GM12878 (cell line): ENCODE results near the gene AMIGO2.

Source experiments
- CBX3 ChIP-seq: fragments of 200-600 bp; sonication (generic); IDR thresholded peaks from 2 replicates; pipeline ENCODE4 v1.6.1; 2016; ENCODE audit warnings: low read depth, borderline replicate concordance
- EGR1 ChIP-seq, 2 experiments: IDR thresholded peaks; 1 replicate in 1 of 2; 2 replicates in 1 of 2; pipeline ENCODE4 v1.6.1; 2011 to 2012; ENCODE audit warnings: low read depth in 2 of 2, low read length in 2 of 2, borderline replicate concordance in 1 of 2, mild to moderate bottlenecking in 1 of 2, moderate library complexity in 1 of 2
- EP300 ChIP-seq, 2 experiments: fragments of 150-350 bp in 1 of 2; IDR thresholded peaks; 2 replicates each; pipeline ENCODE4 v1.6.1; 2011 to 2012; ENCODE audit warnings: low read depth in 2 of 2, low read length in 2 of 2, borderline replicate concordance in 1 of 2, improper control_type of control experiment in 1 of 2, inconsistent platforms in 1 of 2; ENCODE audit not compliant: control insufficient read depth in 1 of 2
- MXI1 ChIP-seq: fragments of 150-350 bp; IDR thresholded peaks from 2 replicates; pipeline ENCODE4 v1.6.1; 2011; ENCODE audit warnings: low read depth, mild to moderate bottlenecking, inconsistent platforms, low read length, improper control_type of control experiment
- POLR2A ChIP-seq: IDR thresholded peaks from 2 replicates; pipeline ENCODE4 v1.6.1; 2011; ENCODE audit warnings: low read depth, mild to moderate bottlenecking, low read length
- POLR2AphosphoS5 ChIP-seq: IDR thresholded peaks from 2 replicates; pipeline ENCODE4 v1.6.1; 2011; ENCODE audit warnings: mild to moderate bottlenecking, low read length, inconsistent platforms
- RAD21 ChIP-seq: IDR thresholded peaks from 2 replicates; pipeline ENCODE4 v1.6.1; 2011; ENCODE audit warnings: mild to moderate bottlenecking, low read depth, low read length, moderate library complexity; ENCODE audit not compliant: insufficient read depth
- SUZ12 ChIP-seq: fragments of 200-600 bp; sonication (generic); IDR thresholded peaks from one replicate; pipeline ENCODE4 v1.6.1; 2018; ENCODE audit warnings: antibody characterized with exemption, mild to moderate bottlenecking; ENCODE audit not compliant: unreplicated experiment
- TAF1 ChIP-seq: IDR thresholded peaks from 2 replicates; pipeline ENCODE4 v1.6.1; 2011; ENCODE audit warnings: mild to moderate bottlenecking, low read depth, low read length, borderline replicate concordance
- TF ChIP-seq, protein P1 (sequence below), 3 experiments: IDR thresholded peaks in 2 of 3; conservative IDR thresholded peaks in 1 of 3; 2 replicates each; pipeline ENCODE4 v1.5.1; 2011; ENCODE audit warnings: low read depth in 3 of 3, low read length in 3 of 3, mild to moderate bottlenecking in 3 of 3, control low read depth in 2 of 3, moderate library complexity in 2 of 3, inconsistent platforms in 1 of 3, mixed read lengths in 1 of 3; ENCODE audit not compliant: control insufficient read depth in 2 of 3, insufficient read depth in 1 of 3; ENCODE audit errors: extremely low read depth in 1 of 3
- TF ChIP-seq, protein P2 (sequence below): IDR thresholded peaks from 2 replicates; pipeline ENCODE4 v1.6.1; 2012; ENCODE audit warnings: mild to moderate bottlenecking, low read depth, low read length
- TF ChIP-seq, protein P3 (sequence below): fragments of 450-650 bp; IDR thresholded peaks from 2 replicates; pipeline ENCODE4 v1.6.1; 2017; ENCODE audit warnings: mild to moderate bottlenecking
- TF ChIP-seq, protein P4 (sequence below): fragments of 450-650 bp; IDR thresholded peaks from 2 replicates; pipeline ENCODE4 v1.6.1; 2017; ENCODE audit warnings: mild to moderate bottlenecking, moderate library complexity

DNA sequence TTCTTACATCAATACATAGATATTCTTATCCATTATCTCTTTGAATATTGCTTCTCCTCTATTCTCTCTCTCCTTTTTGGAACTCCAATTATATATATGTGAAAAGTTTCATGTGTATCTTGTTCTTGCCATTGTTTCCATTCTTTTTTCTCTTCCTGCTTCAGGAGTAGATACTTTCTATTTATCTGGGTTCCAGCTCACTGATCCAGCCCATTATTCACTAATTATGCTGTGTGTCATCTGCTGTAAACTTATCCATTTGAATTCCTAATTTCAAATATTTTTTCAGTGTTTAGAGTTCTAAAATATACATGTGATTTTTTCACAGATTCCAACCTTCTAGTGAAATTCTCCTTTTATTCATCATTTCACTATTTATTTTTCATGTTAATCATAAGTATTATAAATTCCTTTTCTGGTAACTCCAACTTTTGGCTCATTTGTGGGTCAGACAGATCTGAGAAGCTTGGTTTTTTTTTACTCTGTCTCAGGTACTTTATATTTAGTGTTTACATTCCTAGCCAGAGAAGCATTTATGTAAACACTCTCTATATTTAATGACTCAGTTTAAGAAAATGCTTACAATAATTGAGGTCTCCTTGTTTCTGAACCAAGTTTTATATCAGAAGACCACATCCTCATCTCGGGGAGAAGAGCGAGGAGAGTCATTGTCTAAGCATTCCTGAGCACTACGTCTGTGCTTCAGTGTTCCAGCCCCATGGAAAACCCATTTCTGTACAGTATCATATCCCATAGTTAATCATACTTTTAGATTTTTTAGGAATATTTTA lies 15.9 kb upstream of the AMIGO2 start:
- TF ChIP-seq, protein P1, sequence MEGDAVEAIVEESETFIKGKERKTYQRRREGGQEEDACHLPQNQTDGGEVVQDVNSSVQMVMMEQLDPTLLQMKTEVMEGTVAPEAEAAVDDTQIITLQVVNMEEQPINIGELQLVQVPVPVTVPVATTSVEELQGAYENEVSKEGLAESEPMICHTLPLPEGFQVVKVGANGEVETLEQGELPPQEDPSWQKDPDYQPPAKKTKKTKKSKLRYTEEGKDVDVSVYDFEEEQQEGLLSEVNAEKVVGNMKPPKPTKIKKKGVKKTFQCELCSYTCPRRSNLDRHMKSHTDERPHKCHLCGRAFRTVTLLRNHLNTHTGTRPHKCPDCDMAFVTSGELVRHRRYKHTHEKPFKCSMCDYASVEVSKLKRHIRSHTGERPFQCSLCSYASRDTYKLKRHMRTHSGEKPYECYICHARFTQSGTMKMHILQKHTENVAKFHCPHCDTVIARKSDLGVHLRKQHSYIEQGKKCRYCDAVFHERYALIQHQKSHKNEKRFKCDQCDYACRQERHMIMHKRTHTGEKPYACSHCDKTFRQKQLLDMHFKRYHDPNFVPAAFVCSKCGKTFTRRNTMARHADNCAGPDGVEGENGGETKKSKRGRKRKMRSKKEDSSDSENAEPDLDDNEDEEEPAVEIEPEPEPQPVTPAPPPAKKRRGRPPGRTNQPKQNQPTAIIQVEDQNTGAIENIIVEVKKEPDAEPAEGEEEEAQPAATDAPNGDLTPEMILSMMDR (IDR thresholded peaks at IDR 0.05 in 2 of 3, conservative IDR thresholded peaks at IDR 0.05 in 1 of 3; ENCODE audit: control insufficient read depth in 2 of 3, extremely low read depth in 1 of 3, insufficient read depth in 1 of 3, low read depth in 3 of 3, low read length in 3 of 3): no peak
- TF ChIP-seq, protein P2, sequence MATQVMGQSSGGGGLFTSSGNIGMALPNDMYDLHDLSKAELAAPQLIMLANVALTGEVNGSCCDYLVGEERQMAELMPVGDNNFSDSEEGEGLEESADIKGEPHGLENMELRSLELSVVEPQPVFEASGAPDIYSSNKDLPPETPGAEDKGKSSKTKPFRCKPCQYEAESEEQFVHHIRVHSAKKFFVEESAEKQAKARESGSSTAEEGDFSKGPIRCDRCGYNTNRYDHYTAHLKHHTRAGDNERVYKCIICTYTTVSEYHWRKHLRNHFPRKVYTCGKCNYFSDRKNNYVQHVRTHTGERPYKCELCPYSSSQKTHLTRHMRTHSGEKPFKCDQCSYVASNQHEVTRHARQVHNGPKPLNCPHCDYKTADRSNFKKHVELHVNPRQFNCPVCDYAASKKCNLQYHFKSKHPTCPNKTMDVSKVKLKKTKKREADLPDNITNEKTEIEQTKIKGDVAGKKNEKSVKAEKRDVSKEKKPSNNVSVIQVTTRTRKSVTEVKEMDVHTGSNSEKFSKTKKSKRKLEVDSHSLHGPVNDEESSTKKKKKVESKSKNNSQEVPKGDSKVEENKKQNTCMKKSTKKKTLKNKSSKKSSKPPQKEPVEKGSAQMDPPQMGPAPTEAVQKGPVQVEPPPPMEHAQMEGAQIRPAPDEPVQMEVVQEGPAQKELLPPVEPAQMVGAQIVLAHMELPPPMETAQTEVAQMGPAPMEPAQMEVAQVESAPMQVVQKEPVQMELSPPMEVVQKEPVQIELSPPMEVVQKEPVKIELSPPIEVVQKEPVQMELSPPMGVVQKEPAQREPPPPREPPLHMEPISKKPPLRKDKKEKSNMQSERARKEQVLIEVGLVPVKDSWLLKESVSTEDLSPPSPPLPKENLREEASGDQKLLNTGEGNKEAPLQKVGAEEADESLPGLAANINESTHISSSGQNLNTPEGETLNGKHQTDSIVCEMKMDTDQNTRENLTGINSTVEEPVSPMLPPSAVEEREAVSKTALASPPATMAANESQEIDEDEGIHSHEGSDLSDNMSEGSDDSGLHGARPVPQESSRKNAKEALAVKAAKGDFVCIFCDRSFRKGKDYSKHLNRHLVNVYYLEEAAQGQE: no peak
- TF ChIP-seq SUZ12 (no peak), CBX3 (no peak), POLR2AphosphoS5 (no peak), MXI1 (no peak), EP300 (IDR thresholded peaks at IDR 0.05; ENCODE audit: borderline replicate concordance in 1 of 2, control insufficient read depth in 1 of 2, low read depth in 2 of 2, low read length in 2 of 2) (no peak), POLR2A (no peak), EGR1 (IDR thresholded peaks at IDR 0.05; ENCODE audit: borderline replicate concordance in 1 of 2, low read depth in 2 of 2, low read length in 2 of 2) (no peak), TAF1 (no peak), RAD21 (no peak)
- TF ChIP-seq, protein P3, sequence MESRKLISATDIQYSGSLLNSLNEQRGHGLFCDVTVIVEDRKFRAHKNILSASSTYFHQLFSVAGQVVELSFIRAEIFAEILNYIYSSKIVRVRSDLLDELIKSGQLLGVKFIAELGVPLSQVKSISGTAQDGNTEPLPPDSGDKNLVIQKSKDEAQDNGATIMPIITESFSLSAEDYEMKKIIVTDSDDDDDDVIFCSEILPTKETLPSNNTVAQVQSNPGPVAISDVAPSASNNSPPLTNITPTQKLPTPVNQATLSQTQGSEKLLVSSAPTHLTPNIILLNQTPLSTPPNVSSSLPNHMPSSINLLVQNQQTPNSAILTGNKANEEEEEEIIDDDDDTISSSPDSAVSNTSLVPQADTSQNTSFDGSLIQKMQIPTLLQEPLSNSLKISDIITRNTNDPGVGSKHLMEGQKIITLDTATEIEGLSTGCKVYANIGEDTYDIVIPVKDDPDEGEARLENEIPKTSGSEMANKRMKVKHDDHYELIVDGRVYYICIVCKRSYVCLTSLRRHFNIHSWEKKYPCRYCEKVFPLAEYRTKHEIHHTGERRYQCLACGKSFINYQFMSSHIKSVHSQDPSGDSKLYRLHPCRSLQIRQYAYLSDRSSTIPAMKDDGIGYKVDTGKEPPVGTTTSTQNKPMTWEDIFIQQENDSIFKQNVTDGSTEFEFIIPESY: no peak
- TF ChIP-seq, protein P4, sequence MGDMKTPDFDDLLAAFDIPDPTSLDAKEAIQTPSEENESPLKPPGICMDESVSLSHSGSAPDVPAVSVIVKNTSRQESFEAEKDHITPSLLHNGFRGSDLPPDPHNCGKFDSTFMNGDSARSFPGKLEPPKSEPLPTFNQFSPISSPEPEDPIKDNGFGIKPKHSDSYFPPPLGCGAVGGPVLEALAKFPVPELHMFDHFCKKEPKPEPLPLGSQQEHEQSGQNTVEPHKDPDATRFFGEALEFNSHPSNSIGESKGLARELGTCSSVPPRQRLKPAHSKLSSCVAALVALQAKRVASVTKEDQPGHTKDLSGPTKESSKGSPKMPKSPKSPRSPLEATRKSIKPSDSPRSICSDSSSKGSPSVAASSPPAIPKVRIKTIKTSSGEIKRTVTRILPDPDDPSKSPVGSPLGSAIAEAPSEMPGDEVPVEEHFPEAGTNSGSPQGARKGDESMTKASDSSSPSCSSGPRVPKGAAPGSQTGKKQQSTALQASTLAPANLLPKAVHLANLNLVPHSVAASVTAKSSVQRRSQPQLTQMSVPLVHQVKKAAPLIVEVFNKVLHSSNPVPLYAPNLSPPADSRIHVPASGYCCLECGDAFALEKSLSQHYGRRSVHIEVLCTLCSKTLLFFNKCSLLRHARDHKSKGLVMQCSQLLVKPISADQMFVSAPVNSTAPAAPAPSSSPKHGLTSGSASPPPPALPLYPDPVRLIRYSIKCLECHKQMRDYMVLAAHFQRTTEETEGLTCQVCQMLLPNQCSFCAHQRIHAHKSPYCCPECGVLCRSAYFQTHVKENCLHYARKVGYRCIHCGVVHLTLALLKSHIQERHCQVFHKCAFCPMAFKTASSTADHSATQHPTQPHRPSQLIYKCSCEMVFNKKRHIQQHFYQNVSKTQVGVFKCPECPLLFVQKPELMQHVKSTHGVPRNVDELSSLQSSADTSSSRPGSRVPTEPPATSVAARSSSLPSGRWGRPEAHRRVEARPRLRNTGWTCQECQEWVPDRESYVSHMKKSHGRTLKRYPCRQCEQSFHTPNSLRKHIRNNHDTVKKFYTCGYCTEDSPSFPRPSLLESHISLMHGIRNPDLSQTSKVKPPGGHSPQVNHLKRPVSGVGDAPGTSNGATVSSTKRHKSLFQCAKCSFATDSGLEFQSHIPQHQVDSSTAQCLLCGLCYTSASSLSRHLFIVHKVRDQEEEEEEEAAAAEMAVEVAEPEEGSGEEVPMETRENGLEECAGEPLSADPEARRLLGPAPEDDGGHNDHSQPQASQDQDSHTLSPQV: no peak
